Tibial nerve (tissue), 4 donors: Measurements from ENCODE around the gene SLC25A36.

Experiments used
- EP300 ChIP-seq, 2 donors: sonication (generic); formaldehyde crosslinking; IDR thresholded peaks; one replicate each; pipeline ENCODE4 v1.6.1; 2017; ENCODE audit warnings: antibody characterized with exemption in 2 of 2, mild to moderate bottlenecking in 1 of 2
- TF ChIP-seq, protein P1 (sequence below), 5 experiments: fragments of 200-600 bp in 3 of 5; fragments of 450-650 bp in 2 of 5; sonication (generic) in 3 of 5; IDR thresholded peaks; one replicate each; pipeline ENCODE4 v1.5.1; 2016 to 2019; ENCODE audit warnings: antibody characterized with exemption in 5 of 5, mild to moderate bottlenecking in 3 of 5, moderate library complexity in 2 of 5

- TF ChIP-seq EP300 (IDR thresholded peaks at IDR 0.05): no peak
- TF ChIP-seq, protein P1, sequence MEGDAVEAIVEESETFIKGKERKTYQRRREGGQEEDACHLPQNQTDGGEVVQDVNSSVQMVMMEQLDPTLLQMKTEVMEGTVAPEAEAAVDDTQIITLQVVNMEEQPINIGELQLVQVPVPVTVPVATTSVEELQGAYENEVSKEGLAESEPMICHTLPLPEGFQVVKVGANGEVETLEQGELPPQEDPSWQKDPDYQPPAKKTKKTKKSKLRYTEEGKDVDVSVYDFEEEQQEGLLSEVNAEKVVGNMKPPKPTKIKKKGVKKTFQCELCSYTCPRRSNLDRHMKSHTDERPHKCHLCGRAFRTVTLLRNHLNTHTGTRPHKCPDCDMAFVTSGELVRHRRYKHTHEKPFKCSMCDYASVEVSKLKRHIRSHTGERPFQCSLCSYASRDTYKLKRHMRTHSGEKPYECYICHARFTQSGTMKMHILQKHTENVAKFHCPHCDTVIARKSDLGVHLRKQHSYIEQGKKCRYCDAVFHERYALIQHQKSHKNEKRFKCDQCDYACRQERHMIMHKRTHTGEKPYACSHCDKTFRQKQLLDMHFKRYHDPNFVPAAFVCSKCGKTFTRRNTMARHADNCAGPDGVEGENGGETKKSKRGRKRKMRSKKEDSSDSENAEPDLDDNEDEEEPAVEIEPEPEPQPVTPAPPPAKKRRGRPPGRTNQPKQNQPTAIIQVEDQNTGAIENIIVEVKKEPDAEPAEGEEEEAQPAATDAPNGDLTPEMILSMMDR (IDR thresholded peaks at IDR 0.05): no peak
These were observed 44.6 kb upstream of the SLC25A36 start for GRCh38 chr3:140896997-140897396.
